Natural killer cell treated with Interleukin-12 subunit alpha and Interleukin-12 subunit beta and Interleukin-15 and Interleukin-18, amount 100 ng/mL, for 72 hours (primary cell): ENCODE measurements around the gene APEH. TPM values are rescaled to one million over a fixed set of nuclear protein-coding genes. Genes with fewer than 3 reads are reported as not detected.
"Not testable (repeated sequence)": the region's sequence is repeated elsewhere in the genome, so short reads cannot be mapped to it uniquely, and the experiment has no call there.

Source experiments
- ATAC-seq, 2 donors: fragments of 150-1000 bp; cut with Tn5 transposase in 1 of 2; sonication (Bioruptor Pico), chemical (Tn5 transposase) in 1 of 2; 2 replicates each; pipeline ENCODE4 v1.10.0; 2021
- DNase-seq: peaks from one replicate; pipeline ENCODE4 v3.0.0; 2022; ENCODE audit warnings: low spot score
- H3K27ac Mint-ChIP-seq, 2 donors: 1 replicate in 1 of 2; 2 replicates in 1 of 2; pipeline ENCODE4 v1.8.0; 2022; ENCODE audit warnings: mixed read lengths in 2 of 2, mild to moderate bottlenecking in 1 of 2, moderate library complexity in 1 of 2
- H3K27me3 Mint-ChIP-seq, 2 donors: 1 replicate in 1 of 2; 2 replicates in 1 of 2; pipeline ENCODE4 v1.8.0; 2022; ENCODE audit warnings: mixed read lengths in 2 of 2
- H3K36me3 Mint-ChIP-seq: one replicate; pipeline ENCODE4 v1.8.0; 2022; ENCODE audit warnings: mixed read lengths
- H3K4me1 Mint-ChIP-seq, 2 donors: 1 replicate in 1 of 2; 2 replicates in 1 of 2; pipeline ENCODE4 v1.8.0; 2022; ENCODE audit warnings: low read depth in 2 of 2, mixed read lengths in 2 of 2, mild to moderate bottlenecking in 1 of 2
- H3K4me3 Mint-ChIP-seq: one replicate; pipeline ENCODE4 v1.8.0; 2022; ENCODE audit warnings: mixed read lengths
- H3K9me3 Mint-ChIP-seq: 2 replicates; pipeline ENCODE4 v1.8.0; 2022; ENCODE audit warnings: mixed read lengths
- total RNA-seq, 2 donors: library from RNA; stranded (reverse); gene quantifications; one replicate each; pipeline ENCODE4 v1.2.3, GENCODE V29; 2022

APEH gene
- total RNA-seq, 2 donors from 2014 or later, result 134 to 235 TPM

- peaks cover 6 to 13% of the 10 kb centered on the region in 2 donors for H3K4me1 Mint-ChIP-seq
- ATAC-seq, H3K9me3 Mint-ChIP-seq, H3K27ac Mint-ChIP-seq, H3K36me3 Mint-ChIP-seq, DNase-seq, H3K27me3 Mint-ChIP-seq, H3K4me3 Mint-ChIP-seq: not testable (repeated sequence)
These were observed 21.3 kb downstream of the APEH start for GRCh38 chr3:49695350-49696015.

DNA sequence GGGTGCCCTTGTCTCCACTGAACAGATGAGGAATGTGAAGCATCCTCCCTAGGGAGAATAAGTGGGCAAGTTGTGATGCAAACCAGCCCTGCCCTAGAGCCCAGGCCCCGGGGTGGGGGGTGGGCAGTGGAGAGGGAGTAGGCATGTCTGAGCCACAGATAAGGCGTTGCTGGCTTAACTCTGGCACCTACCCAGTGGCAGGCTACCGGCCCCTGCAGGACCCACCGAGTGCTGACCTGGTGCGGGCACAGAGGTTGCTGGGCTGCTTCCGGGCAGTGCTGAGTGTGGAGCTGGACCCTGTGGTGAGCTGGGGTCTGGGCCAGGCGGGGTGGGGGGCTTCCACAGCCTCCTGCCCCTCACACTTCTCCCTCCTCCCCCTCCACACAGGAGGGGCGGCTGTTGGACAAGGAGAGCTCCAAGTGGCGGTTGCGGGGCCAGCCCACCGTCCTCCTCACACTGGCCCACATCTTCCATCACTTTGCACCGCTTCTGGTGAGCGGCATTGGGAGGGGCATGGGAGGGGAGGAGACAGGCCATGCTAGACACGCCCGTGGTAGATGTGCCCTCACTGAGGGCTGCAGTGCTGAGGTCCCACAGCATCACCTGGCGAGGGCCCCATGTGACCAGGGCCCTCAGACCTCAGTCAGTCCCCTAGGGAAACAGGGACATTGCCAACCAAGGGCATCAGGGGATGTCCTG, 25.3 kb downstream of the APEH start:
- DNase-seq (no peak), ATAC-seq (no peak)
- Mint-ChIP-seq H3K27ac (no peak overlapping the region), H3K4me1 (peaks cover 0 to 7% of the 10 kb centered on the region in 2 donors), H3K36me3 (no peaks in the 10 kb centered on the region), H3K9me3 (no peaks in the 10 kb centered on the region), H3K4me3 (no peak overlapping the region), H3K27me3 (no peaks in the 10 kb centered on the region)

- Mint-ChIP-seq H3K27ac (no peak overlapping the region), H3K4me3 (no peak overlapping the region), H3K36me3 (no peaks in the 10 kb centered on the region), H3K4me1 (peaks cover 0 to 7% of the 10 kb centered on the region in 2 donors), H3K27me3 (no peaks in the 10 kb centered on the region), H3K9me3 (no peaks in the 10 kb centered on the region)
- no peak for DNase-seq
- ATAC-seq, result no peak
These were observed 25.9 kb downstream of the APEH start for GRCh38 chr3:49700014-49700413.

GRCh38 chr3:49700453-49701128, 26.4 kb downstream of the APEH start:
- Mint-ChIP-seq H3K4me1 (peaks cover 0 to 7% of the 10 kb centered on the region in 2 donors), H3K4me3 (no peak overlapping the region), H3K27ac (no peak overlapping the region), H3K9me3 (no peaks in the 10 kb centered on the region), H3K36me3 (no peaks in the 10 kb centered on the region), H3K27me3 (no peaks in the 10 kb centered on the region)
- no peak for DNase-seq
- no peak for ATAC-seq

DNA sequence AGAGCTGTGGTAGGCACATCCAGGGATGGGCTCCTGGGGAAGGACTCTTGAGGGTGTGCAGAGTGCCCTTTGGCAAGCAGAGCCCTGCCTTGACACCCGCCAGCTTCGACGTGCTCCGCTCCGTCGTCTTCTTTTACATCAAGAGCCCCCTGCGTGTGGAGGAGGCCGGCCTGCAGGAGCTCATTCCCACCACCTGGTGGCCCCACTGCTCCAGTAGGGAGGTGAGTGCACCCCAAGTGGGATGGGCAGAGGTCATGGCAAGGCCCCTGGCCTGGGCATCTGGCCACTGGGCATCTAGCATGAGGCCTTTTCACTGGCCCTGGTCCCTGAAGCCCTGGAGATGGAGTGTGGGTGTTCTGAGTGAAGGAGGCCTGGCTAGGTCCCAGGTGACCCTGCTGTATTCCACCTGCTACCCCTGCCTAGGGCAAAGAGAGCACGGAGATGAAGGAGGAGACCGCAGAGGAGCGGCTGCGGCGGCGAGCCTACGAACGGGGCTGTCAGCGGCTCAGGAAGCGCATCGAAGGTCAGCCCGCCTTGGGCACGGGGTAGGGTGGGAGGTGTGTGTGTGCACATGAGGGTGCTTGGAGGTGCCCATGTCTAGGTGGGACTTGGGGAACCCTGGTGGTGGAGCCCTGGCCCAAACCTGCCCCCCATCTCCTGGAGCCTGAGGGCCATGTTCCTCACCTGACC, 27.4 kb downstream of the APEH start:
- H3K27me3 Mint-ChIP-seq, result no peaks in the 10 kb centered on the region
- H3K9me3 Mint-ChIP-seq, result no peaks in the 10 kb centered on the region
- ATAC-seq (no peak), DNase-seq (no peak)
- H3K36me3 Mint-ChIP-seq, result no peaks in the 10 kb centered on the region
- no peak overlapping the region for H3K27ac Mint-ChIP-seq
- H3K4me1 Mint-ChIP-seq, result peaks cover 0 to 7% of the 10 kb centered on the region in 2 donors
- no peak overlapping the region for H3K4me3 Mint-ChIP-seq

GRCh38 chr3:49702672-49703071, 28.5 kb downstream of the APEH start:
- Mint-ChIP-seq H3K4me3 (no peak overlapping the region), H3K27ac (no peak overlapping the region), H3K4me1 (peaks cover 0 to 7% of the 10 kb centered on the region in 2 donors), H3K36me3 (no peaks in the 10 kb centered on the region), H3K9me3 (no peaks in the 10 kb centered on the region), H3K27me3 (no peaks in the 10 kb centered on the region)
- ATAC-seq, result no peak
- no peak for DNase-seq

DNA sequence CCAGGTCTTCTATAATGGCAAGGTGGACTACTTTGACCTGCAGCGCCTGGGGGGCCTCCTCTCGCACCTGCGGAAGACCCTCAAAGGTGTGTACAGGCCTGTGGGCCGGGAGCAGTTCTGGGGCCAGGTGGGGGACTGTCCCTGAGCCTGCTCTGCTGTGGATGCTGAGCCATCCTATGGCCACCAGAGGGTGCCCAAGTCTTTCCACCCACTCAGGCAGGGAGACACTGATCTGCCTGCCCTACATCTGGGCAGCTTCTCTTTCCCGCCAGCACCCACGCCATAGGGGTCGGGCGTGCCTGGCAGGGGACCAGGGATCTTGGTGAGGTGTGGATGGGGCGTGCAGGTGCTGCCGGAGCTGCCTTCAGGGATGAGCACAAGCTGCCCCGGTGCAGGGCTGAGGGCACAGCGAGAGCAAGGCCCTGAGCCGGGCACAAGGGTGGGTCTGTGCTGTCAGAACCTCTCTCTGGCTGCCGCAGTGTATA, 29.3 kb downstream of the APEH start:
- H3K27me3 Mint-ChIP-seq, result no peaks in the 10 kb centered on the region
- DNase-seq (peak; percentile 75), ATAC-seq (peak; percentile 81 to 82)
- no peaks in the 10 kb centered on the region for H3K36me3 Mint-ChIP-seq
- no peak overlapping the region for H3K27ac Mint-ChIP-seq
- H3K4me3 Mint-ChIP-seq, result no peak overlapping the region
- H3K4me1 Mint-ChIP-seq, result peaks cover 0 to 8% of the 10 kb centered on the region in 2 donors
- no peaks in the 10 kb centered on the region for H3K9me3 Mint-ChIP-seq

DNA sequence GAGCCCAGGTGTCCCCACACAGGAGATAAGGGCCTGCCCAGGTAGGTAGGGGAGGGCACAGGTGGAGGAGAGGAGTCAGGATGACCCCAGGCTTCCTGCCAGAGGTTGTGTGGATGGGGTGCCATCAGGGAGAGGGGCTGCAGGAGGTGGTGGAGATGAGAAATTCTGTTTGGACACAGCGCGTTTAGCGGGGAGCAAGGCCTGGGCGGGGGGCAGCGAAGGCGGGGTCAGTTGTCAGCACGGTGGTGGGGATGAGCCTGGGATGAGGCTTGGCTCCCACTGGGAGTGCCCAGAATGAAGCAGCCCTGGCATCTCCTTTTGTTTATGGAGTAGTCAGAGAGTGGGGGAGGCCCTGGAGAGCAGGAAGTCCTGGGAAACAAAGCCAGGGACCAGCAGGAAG, 29.8 kb downstream of the APEH start:
- Mint-ChIP-seq H3K27ac (no peak overlapping the region), H3K36me3 (no peaks in the 10 kb centered on the region), H3K9me3 (no peaks in the 10 kb centered on the region), H3K4me1 (peaks cover 0 to 9% of the 10 kb centered on the region in 2 donors), H3K27me3 (no peaks in the 10 kb centered on the region), H3K4me3 (no peak overlapping the region)
- DNase-seq (no peak), ATAC-seq (no peak)

DNA sequence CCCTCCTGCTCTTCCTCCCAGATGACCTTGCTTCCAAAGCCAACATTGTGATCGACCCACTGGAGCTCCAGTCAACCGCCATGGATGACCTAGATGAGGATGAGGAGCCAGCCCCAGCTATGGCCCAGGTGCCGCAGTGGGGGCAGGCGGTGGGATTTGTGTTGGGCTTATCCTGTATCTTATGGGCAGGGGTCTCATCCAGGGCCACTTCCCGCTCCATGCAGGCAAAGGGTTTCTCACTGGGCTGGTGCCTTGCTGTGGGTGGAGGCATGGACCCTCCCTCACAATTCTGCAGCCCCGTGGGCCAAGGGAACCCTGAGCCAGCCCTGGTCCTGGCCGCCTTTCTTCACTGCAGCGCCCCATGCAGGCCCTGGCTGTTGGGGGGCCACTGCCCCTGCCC, 30.5 kb downstream of the APEH start:
- Mint-ChIP-seq H3K27me3 (no peaks in the 10 kb centered on the region), H3K36me3 (no peaks in the 10 kb centered on the region), H3K27ac (no peak overlapping the region), H3K4me1 (peaks cover 0 to 9% of the 10 kb centered on the region in 2 donors), H3K4me3 (no peak overlapping the region), H3K9me3 (no peaks in the 10 kb centered on the region)
- no peak for ATAC-seq
- DNase-seq, result no peak

DNA sequence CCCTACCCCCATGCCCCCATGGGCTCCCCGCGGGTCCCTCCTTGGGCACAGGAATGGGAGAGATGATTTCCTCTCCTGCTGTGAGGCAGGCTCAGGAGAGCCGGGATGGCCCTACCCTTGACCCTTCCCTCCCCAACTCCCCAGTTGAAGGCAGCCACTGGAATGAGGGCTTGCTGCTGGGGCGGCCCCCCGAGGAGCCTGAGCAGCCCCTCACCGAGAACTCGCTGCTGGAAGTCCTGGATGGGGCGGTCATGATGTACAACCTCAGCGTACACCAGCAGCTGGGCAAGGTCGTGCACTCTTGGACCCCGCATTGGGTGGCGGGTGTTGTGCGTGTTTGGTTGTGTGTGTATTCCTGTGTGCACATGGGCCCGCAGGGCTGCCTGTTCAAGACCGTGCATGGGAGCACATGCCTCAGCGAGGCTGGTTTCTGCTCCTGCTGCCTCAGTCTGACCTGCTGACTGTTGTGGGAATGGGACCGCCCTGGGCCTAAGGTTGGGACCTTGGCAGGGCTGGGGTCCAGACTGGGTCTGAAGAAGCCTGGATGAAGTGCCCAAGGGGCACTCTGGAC, 31.3 kb downstream of the APEH start:
- Mint-ChIP-seq H3K36me3 (no peaks in the 10 kb centered on the region), H3K27me3 (no peaks in the 10 kb centered on the region), H3K4me3 (no peak overlapping the region), H3K27ac (no peak overlapping the region), H3K4me1 (peaks cover 0 to 9% of the 10 kb centered on the region in 2 donors), H3K9me3 (no peaks in the 10 kb centered on the region)
- ATAC-seq (no peak), DNase-seq (no peak)

GRCh38 chr3:49706456-49707112, 32.4 kb downstream of the APEH start:
- no peaks in the 10 kb centered on the region for H3K9me3 Mint-ChIP-seq
- ATAC-seq (no peak), DNase-seq (peak; percentile 52)
- H3K36me3 Mint-ChIP-seq, result no peaks in the 10 kb centered on the region
- no peak overlapping the region for H3K27ac Mint-ChIP-seq
- no peak overlapping the region for H3K4me3 Mint-ChIP-seq
- H3K27me3 Mint-ChIP-seq, result no peaks in the 10 kb centered on the region
- H3K4me1 Mint-ChIP-seq, result peaks cover 5 to 15% of the 10 kb centered on the region in 2 donors

DNA sequence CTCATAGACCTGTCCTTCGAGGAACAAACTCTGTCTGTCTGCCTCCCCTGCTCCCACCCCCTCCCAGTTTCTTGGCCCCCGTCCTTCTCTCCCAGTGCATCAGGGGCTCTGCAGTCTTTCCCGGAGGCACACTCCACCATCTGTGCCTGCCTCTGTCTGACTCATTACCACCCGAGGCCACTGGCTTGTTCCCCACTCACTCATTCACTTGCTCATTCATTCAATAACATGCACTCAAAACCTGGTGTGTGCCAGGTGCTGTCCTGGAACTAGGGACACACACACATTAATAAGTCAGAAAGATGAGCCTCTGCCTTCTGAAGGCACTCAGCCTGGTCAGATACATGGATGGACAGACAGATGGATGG, 32.9 kb downstream of the APEH start:
- ATAC-seq, result no peak
- peak; percentile 2 for DNase-seq
- no peaks in the 10 kb centered on the region for H3K27me3 Mint-ChIP-seq
- H3K9me3 Mint-ChIP-seq, result no peaks in the 10 kb centered on the region
- no peaks in the 10 kb centered on the region for H3K36me3 Mint-ChIP-seq
- peaks cover 11 to 19% of the 10 kb centered on the region in 2 donors for H3K4me1 Mint-ChIP-seq
- no peak overlapping the region for H3K4me3 Mint-ChIP-seq
- no peak overlapping the region for H3K27ac Mint-ChIP-seq

- Mint-ChIP-seq H3K4me3 (no peak overlapping the region), H3K9me3 (no peaks in the 10 kb centered on the region), H3K36me3 (no peaks in the 10 kb centered on the region), H3K27ac (no peak overlapping the region), H3K27me3 (no peaks in the 10 kb centered on the region), H3K4me1 (peaks cover 13 to 14% of the 10 kb centered on the region in 2 donors)
- DNase-seq, result no peak
- ATAC-seq, result no peak
These were observed 35.7 kb downstream of the APEH start for GRCh38 chr3:49709852-49710251.
